ENCODE results near the gene RRAGB.
"Not testable (repeated sequence)": the region's sequence is repeated elsewhere in the genome, so short reads cannot be mapped to it uniquely, and the experiment has no call there.

DNA sequence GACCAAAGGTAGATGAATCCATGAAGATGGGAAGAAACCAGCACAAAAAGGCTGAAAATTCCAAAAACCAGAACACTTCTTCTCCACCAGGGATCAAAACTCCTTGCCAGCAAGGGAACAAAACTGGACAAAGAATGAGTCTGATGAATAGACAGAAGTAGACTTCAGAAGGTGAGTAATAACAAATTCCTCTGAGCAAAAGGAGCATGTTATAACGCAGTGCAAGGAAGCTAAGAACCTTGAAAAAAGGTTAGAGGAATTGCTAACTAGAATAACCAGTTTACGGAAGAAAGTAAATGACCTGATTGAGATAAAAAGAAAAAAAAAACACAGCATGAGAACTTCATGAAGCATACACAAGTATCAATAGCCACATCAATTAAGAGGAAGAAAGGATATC, 14.1 kb upstream of the RRAGB start:
- TF ChIP-seq, protein P1, sequence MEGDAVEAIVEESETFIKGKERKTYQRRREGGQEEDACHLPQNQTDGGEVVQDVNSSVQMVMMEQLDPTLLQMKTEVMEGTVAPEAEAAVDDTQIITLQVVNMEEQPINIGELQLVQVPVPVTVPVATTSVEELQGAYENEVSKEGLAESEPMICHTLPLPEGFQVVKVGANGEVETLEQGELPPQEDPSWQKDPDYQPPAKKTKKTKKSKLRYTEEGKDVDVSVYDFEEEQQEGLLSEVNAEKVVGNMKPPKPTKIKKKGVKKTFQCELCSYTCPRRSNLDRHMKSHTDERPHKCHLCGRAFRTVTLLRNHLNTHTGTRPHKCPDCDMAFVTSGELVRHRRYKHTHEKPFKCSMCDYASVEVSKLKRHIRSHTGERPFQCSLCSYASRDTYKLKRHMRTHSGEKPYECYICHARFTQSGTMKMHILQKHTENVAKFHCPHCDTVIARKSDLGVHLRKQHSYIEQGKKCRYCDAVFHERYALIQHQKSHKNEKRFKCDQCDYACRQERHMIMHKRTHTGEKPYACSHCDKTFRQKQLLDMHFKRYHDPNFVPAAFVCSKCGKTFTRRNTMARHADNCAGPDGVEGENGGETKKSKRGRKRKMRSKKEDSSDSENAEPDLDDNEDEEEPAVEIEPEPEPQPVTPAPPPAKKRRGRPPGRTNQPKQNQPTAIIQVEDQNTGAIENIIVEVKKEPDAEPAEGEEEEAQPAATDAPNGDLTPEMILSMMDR (IDR thresholded peaks at IDR 0.05; ENCODE audit: insufficient read depth, low read length), result not testable (repeated sequence)
- TF ChIP-seq POLR2AphosphoS5 (IDR thresholded peaks at IDR 0.05; ENCODE audit: low read depth); REST (IDR thresholded peaks at IDR 0.05; ENCODE audit: insufficient replicate concordance, low read depth): not testable (repeated sequence)

All from HL-60 (cell line).